Stimulated activated CD4-positive, alpha-beta T cell treated with anti-CD3 and anti-CD28 coated beads, Interleukin-2, amount 100 ng/mL, for 24 hours (primary cell): ENCODE data around the gene HRAS.
A peak's percentile ranks its signal among the peaks of the same experiment; 100 is the strongest.

Source experiments
- DNase-seq, 2 donors: peaks; one replicate each; pipeline ENCODE4 v3.0.0-alpha.2; 2020

The HRAS gene

GRCh38 chr11:553083-553987 lies 18.0 kb upstream of the HRAS start:
- no peak for DNase-seq

- DNase-seq: no peak
Measured at GRCh38 chr11:551596-551995, 16.2 kb upstream of the HRAS start.

GRCh38 chr11:551131-551530 lies 15.8 kb upstream of the HRAS start:
- DNase-seq: no peak

GRCh38 chr11:550746-551085 lies 15.3 kb upstream of the HRAS start:
- DNase-seq: no peak

GRCh38 chr11:550021-550745 lies 14.8 kb upstream of the HRAS start:
- DNase-seq: no peak

GRCh38 chr11:548700-549603 lies 13.6 kb upstream of the HRAS start:
- no peak for DNase-seq

- no peak for DNase-seq
Measured at GRCh38 chr11:545171-545570, 9.8 kb upstream of the HRAS start.

- DNase-seq: no peak
Measured at GRCh38 chr11:544817-545166, 9.4 kb upstream of the HRAS start.

- DNase-seq: no peak
Measured at GRCh38 chr11:541433-541885, 6.1 kb upstream of the HRAS start.

GRCh38 chr11:540583-541432 lies 5.4 kb upstream of the HRAS start:
- DNase-seq: no peak

- DNase-seq: no peak
Measured at GRCh38 chr11:539971-540481, 4.7 kb upstream of the HRAS start.

GRCh38 chr11:538431-539051 lies 3.2 kb upstream of the HRAS start:
- DNase-seq: peak in 1 of 2 donors; percentile 17

GRCh38 chr11:537622-538430 lies 2.5 kb upstream of the HRAS start:
- DNase-seq: peak in 1 of 2 donors; percentile 16

GRCh38 chr11:536841-537621 lies 1.7 kb upstream of the HRAS start, which contains the start of gene LRRC56:
Gene LRRC56, plus strand, starts transcription at chr11:537527. Its CDS starts 3,158 bp downstream, at chr11:540685.
- DNase-seq: peak; percentile 89 to 94

GRCh38 chr11:535210-535518 lies 212 bp downstream of the HRAS start:
- DNase-seq: no peak

- DNase-seq: peak in 1 of 2 donors; percentile 48
Measured at GRCh38 chr11:534396-535209, 773 bp downstream of the HRAS start.

- DNase-seq: no peak
Measured at GRCh38 chr11:533586-534395, 1.6 kb downstream of the HRAS start.

- DNase-seq: no peak
Measured at GRCh38 chr11:532986-533585, 2.3 kb downstream of the HRAS start.
